CD4-positive, alpha-beta T cell treated with Interleukin-17A for 4 hours (primary cell): Measurements from ENCODE around the gene TLE2.

Experiments used
- DNase-seq: peaks from one replicate; pipeline ENCODE4 v3.0.0-alpha.2; 2020; ENCODE audit warnings: mixed read lengths

The TLE2 gene

DNA sequence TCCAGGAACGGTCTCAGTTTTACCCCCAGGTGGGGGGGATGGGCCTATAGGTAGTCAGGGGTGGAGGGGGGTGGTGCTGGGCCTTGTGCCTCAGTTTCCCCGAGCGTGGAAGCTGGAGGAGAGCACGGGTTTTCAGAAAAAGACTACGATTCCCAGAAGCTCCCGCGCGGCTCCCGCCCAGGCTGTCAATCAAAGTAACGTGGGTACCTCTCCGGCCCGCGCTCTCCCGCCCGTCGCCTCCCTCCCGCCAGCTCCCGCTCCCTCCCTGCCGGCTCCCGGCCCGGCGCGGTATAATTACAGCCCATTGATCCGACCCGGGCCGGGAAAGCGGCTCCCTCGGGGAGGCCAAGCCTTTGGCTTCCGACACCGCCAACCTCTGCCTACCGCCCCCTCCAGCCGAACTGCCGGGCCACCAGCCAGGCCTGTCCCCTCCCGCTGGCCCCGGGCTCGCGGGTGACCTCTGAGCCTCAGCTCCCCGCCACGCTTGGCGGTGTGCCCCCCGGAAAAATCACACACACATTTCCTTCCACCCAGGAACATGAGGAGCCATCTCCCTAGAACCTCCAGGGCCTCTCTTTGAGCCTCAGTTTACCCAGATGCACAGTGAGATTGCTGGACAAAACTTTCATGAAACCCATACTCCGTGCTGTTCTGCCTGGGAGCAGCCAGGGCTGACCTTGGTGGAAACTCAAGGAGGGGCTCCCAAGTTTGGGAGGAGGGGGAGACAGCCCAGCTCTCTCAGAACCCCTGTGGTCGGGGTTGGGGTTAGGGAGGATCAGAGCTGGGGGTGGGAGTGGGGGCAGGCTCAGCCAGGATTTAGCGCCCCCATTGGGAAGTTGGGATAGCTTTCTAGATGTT, 7.3 kb upstream of the TLE2 start:
- DNase-seq: peak; percentile 85

DNA sequence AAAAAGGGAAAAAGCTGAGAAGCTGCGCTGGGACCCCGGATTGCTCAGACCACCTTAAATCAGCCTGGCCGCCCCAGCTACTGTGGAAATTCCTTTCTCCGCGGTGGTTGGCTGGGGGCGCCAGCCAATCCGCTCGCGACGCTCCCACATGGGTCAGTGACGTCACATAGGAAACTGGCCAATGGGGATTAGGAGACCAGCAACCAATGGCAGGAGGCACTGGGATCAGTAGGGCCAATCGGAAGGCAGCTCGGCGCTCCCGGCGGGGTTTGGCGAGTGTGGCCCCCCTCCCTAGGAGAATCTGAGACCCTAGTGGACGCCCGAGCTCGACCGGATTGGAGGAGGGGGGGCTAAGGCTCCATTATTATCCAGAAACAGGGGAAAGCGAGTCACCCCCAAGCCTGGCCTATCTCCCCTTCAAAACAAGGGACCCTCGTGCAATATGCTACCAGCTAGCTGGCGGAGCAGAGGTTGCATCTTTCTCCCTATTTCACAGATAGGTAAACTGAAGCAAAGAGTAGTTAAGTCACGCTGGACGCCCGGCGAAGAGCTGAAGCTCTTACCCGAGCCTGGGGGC, 6.5 kb upstream of the TLE2 start:
- peak; percentile 95 for DNase-seq

DNA sequence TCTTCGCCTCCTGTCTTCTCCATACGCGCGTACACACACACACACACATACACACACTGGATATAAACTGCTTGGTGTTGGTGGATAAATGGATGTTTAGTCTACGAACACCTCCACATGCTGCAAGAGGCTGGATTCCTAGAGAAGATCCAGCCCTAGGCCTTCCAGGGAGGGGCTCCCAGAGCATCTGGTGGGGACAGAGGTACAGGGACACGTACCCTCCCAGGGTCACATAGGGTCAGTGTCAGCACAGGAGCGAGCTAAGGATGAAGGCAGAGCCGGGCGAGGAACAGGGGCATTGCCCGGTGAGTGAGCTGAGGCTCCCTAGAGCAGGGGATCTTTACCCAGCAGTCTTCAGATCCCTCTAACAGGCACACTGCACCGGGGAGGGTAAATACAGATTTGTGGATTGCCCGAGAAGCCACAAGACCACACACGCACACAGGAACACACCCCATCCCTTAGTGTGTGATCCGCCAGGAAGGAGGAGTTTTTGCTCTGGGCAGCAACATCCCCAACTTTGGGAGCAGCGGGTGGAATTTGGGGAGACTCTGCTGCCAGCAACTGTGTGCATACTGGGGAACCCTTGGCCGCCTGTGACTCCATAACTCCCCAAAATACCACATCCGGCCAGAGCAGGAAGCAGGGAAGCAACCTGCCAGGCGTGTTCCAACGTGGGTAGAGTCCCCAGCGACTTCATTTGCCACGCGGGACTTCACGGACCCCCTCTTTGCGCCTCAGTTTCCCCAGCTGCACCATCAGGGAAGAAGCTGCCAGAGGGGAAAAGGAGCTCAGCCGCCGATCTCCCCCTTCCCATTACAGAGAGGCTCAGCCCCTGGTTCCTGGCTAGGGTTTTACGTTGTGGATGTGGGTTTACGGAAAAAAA, 5.8 kb upstream of the TLE2 start:
- peak; percentile 53 for DNase-seq

DNA sequence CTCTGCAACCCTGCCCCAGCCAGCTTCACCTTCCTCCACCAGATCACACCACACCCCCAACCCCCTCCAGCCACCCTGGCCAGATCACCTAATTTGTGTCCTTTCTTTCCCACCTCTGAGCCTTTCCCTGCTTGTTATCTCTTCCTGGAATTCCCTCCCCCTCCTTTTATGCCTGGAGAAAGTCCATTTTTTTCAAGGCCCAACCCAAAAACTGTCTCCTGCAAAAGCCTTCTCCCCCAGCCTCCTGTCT, 5.3 kb upstream of the TLE2 start:
- no peak for DNase-seq

DNA sequence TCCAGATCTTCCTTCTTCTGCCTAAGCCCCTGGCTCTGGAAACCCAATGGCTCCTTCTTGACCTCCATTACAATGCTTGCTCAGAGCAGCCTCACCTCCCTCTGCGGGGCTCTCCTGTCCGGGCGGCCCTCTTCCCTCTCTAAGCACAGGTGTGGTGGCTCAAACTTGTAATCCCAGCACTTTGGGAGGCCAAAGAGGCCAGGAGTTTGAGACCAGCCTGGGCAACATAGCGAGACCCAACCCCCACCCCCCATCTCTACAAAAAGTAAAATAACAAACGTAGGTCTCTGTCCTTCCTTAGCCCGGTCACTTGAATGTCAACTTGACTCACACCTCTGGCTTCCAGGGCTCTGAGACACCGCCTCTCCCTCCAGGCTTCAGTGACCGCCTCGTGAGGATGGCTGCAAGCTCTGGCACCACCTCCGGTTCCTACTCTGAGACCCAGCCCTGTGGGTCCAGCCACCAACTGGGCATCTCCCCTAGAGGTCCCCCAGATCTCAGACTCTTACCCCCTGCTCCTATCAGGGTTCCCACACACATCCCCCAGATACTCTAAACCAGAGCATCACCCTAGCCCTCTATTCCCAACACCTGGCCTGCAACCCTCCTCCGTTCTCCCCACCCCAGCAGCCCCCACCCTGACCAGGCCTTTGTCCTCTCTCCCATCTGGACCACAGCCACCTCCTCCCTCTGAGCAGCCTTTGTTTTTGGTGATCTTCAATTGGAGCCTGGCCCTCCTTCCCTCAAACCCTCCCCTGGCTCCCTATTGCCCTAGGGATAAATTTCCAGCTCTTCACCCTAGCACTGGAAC, 4.7 kb upstream of the TLE2 start:
- DNase-seq: no peak

DNA sequence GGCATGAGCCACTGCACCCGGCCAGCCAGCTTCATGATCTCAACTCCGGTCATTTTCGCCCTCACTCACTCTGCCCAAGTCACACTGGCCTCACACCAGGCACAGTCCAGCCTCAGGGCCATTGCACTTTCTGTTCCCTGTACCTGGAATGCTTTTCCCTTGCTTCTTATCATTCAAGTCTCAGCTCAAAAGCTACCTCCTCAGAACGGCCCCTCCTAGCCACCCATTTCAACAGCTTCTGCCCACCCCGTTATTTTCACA, 2.5 kb upstream of the TLE2 start:
- DNase-seq: no peak

DNA sequence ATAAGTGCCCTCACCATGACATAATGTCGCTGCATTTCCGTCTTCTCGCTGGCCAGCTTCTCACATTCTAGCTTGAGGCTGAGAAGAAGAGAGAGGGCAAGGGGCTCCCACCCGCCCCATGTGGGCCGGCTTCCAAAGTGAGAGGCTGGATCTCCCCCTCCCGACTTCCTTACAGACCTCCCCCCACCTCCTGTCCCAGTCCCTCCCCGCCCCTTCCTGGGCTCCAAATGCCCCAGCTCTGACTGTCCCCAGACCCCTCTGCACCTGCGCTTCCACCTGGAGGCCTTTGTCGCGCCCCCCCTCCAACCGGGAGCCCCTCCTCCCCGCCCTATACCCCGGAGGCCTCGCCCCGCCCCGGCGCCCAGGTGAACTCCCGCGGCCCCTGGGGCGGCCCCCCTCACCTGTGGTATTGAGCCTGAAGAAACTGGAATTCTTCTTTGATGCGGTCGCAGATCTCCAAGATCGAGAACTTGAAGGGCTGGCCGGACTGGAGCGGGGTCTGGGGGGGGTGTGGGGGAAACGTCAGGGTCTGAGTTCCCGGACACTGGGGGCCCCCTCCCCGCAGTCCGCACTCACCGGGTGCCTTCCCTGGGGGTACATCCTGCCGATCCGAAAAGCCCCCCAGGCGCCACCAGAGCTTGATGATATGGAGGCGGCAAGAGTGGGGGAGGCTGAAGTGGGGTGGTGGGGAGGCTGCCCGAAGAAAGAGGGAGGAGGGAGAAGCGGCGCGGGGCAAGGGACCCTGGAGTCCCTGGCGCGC, 595 bp downstream of the TLE2 start:
- DNase-seq: peak; percentile 44

DNA sequence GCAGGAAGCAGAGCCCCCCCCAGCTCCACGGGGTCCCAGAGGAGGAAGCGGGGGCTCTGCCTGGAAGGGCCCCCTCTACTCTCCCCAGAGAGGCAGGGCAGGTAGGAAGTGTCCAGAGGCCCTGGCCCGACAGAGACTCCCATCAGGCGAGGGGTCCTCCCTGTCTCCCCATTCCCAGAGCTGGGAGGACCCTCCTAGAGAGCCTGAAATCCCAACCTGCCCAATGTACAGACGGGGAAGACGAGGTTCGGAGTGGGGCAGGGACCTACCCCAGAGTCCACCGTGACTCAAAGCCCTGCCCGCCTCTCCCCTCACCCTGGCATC, 1.1 kb downstream of the TLE2 start:
- no peak for DNase-seq

DNA sequence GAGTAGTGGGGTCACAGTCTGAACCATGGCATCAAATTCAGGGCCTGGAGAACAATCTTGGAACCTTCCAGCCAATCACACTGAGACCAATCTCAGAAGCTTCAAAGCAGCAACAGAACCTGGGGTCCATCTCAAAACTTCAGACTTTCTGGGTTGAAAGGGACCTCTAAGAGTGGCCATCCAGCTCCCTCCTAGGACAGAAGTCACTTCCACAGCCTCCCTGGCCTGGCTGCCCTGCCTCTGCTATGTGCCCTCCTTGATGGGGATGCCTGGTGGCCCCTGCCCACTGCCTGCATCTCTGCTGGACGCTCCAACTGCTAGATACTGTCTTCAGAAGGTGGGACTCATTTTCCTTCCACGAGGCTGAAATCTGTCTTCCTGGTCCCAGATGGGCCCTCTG, 1.8 kb downstream of the TLE2 start:
- DNase-seq: no peak

DNA sequence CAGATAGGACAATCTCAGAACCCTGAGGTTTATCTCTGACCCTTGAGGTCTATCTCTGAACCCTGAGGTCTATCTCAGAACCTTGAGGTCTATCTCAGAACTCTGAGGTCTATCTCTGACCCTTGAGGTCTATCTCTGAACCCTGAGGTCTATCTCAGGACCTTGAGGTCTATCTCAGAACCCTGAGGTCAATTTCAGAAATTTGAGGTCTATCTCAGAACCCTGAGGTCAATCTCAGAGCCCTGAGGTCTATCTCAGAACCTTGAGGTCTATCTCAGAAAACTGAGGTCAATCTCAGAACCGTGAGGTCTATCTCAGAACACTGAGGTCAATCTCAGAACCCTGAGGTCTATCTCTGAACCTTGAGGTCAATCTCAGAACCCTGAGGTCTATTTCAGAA, 2.3 kb downstream of the TLE2 start:
- no peak for DNase-seq

DNA sequence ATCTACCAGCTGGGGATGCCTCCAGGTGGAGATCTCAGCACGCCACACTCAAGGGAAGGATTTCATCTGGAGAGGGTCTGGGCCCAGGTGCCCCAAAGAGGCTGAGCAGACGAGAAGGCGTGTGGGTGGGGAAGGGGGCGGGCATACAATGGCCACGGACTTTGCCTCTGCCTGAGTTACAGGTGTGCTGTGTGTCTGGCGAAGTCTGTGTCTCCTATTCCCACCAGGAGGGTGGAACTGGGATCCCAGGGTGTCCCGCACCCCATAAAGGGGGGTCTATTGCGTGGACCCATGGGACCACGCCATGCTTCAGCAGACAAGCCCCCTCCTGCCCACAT, 3.6 kb downstream of the TLE2 start:
- DNase-seq: no peak

DNA sequence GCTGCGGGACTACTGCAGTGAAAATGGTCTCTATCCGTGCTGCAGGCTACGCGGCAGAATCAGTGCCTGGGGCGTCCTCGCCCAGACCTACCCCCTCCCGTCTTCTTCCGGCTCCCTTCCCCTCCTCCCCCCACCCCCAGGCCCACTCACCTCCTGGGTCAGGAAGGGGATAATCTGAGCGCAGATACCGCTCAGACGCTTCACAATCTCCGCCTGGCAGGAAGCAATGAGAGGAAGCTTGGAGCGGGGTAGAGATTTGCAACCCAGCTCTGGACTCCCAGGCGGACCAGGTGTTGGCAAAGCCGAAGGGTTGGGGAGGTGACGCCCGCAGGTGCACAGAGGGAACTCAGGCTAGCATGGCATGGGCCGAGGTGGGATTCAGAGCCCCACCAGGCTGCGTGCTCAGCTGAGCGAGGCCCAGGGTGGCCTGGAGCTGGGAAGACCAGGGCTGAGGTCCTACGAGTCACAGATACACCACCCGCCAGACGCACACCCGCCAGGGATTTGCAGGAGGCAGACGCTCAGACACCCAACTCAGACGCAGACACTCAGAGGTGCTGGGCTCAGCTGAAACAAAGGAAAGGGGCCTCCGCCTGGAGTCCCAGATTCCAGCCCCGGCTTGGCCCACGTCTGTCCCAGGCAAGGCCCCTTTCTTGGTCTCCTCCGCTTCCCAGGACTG, 4.1 kb downstream of the TLE2 start:
- DNase-seq: peak; percentile 60

DNA sequence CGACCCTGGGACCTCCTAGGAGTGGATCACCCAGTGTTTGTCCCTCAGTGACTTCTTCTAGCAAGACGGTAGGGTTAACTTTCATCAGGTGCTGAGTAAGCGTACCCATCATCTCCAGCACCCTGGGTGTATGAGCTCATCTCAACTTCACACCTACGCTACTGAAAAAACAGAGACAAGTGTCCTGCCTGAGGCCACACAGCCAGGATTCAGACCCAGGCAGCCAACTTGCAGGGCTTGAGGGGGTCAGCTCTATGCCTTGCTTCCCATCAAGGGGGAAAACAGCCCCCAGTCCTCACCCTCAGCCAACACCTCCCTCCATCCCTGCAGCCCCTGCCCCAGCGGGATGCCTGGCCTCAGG, 4.6 kb downstream of the TLE2 start:
- no peak for DNase-seq

DNA sequence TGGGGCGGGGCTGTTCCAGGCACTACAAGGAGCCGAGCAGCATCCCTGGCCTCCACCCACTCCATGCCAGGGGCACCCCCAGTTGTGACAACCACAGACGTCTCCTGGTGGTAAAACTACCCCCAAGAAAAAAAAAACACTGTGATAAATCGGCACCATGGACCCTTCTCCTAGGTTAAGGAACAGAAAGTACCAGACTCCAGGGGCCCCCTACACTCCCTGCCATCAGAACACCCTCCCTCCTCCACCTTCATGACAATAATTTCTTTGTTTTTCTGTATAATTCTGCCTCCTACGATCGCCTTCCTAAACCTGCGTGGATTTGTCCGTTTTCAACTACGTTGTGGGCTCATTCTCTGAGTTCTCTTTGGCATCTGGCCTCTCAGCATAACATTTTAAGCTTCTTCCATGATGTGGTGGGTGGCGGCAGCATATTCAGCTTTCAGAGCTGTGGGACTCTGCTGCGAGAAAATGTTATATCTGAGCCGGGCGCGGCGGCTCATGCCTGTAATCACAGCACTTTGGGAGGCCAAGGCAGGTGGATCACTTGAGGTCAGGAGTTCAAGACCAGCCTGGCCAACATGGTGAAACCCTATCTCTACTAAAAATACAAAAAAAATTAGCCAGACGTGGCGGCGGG, 8.6 kb downstream of the TLE2 start:
- DNase-seq: no peak

DNA sequence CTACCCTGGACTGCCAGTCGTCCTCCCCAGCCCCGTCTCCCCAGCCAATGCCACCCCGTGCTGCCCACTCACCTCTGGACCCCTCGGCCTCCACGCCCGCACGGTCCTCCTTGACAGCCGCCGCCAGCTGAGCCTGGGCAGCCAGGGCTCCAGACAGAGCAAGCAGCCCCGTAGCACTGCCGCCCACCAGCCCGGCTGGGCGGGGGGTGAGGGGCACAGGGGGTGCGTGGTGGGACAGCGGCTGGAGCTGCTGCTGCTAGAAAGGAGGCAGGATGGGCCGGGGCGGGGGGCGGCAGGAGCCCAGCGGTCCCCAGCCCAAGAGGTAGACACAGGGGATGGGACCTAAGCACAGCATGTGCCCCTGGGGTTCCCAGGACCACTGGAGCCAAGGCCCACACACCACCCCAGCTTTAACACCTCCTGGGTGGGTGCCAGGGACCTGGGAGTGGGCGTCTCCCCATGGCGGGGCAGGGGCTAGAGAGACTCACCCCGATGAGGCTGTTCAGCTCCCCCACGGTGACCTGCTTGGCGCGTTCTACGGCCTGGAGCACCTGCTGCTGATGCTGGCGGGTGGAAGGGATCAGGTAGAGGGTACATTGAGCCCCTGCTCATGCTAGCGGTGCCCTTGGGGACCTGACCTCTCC, 9.7 kb downstream of the TLE2 start:
- DNase-seq: no peak

DNA sequence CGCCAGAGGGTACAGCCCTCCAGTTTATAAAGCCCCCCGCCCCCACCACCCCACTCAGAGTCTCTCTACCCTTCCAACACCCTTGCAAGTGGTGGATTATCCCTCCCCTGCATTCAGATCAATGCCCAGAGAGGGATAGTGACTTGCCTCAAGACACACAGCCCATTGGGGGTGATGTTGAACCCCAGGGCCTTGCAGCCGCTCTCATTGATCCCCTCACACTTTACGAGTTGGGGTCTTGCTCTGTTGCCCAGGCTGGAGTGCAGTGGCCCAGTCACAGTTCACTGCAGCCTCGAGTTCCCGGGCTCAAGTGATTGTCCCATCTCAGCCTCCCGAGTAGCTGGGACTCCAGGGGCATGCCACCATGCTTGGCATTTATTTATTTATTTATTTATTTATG, 11.2 kb downstream of the TLE2 start:
- DNase-seq: no peak

DNA sequence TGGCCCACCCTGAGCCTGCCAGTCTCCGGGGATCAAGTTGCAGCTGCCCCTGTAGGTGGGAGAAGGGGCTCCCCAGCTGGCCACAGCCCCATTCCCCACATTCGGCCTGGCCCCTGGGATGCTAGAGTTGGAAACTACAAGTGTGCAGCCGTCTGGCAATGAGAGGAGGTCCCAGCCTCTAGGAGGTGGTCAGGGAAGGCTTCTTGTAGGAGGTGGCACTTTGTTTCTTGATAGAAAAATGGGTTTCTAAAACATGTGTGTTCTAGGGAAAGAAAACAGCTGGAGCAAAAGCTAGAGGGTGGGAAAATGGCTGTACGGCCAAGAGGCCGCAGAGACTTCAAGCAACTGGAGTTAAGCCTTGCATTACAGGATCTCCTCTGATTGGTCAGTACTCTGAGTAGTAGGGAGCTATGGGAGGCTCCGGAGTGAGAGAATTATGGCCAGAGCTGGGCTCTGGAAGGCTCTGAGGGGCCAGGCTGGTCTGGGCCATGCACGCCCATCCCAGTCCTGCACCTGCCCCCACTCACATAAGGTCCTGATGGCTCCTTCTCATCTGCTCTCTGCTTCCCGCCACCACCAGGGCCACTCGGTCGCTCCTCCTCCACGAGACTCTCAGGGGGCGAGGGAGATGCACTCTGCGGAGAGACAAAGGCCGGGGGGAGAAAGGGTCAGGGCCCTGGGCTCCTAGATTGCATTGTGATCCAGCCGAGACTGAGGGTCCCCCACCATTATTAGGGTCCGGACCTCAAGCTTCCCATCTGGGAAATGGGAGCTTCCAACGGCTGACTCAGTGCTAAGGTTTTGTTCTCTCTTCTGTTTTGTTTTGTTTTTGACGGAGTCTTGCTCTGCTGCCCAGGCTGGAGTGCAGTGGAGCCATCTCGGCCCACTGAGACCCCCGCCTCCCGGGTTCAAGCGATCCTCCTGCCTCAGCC, 13.7 kb downstream of the TLE2 start:
- DNase-seq: no peak

DNA sequence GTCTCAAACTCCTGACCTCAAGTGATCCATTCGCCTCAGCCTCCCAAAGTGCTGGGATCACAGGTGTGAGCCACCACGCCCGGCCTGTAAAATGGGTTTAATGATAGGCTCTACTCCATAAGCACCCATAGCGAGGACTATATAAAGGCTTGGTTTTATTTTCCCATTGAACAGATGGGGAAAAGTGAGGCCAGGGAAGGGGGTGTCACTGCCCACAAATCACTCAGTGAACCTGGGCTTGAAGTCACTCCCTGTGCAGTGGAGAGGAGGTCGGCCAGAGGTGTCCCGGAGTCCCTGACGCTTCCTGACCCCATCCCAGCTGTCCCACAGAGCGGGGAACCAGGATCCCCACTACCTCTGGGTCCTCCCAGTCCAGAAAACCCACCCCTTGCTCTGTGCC, 14.9 kb downstream of the TLE2 start:
- DNase-seq: no peak

DNA sequence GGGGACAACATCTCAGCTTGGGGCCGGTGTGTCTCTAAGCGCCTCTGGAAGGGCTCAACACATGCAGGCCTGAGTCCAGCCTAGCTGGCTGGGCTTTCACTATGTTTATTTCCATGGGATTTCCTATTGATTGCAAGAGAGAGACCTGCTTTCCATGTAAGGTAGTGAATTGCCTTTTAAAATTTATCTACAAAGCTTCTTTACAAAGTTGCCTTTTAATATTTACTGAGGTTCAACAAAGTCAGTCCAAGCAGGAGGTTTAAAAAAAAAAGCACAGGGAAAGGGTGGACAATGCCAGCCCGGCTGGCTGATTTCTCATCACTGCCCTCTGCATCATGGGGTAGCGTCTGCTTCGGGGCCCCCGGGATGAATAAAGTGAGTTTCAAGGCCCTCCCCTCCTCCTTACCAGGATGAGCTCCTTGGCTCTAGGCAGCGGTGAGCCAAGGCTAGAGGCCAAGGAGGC, 15.8 kb downstream of the TLE2 start:
- DNase-seq: no peak

DNA sequence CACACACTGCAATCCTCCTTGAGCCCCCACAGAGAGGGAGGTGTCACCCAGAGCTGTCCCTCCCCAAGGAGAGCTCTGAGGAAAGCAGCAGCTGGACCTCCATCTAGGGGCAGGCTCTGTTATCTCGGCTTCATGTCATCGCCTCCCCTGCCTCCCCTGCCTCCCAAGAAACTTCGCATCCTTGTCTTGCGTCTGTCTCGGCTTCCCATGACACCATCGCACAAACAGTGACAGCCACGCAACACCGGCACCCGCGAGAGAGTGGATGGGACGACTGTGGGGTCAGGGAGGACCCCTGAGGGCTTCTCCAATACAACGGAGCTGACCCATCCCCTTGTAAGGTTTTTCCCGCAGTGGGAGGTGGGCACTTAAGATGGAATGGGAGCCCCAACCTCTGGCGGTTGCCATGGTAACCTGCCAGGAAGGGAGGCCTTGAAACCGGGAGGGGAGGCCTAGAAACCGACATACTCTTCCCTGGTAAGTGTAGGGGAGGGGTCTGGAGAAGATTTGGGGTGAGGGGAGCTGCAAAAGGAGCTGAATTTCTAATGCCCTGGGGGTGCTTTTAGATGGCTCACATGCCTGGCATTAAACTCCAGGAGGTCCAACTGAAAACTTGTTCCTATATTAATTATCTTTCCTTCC, 16.3 kb downstream of the TLE2 start:
- DNase-seq: no peak
